Activated CD4-positive, alpha-beta T cell treated with anti-CD3 and anti-CD28 coated beads, Interleukin-2, amount 50 U/mL, for 24 hours (primary cell): Measurements from ENCODE around the gene MAP3K7CL.

Source experiments
- DNase-seq, 2 donors: peaks; one replicate each; pipeline ENCODE4 v3.0.0-alpha.2; 2020; ENCODE audit warnings: low read depth in 1 of 2, low spot score in 1 of 2

The MAP3K7CL gene

GRCh38 chr21:29194847-29195246, 64.4 kb downstream of the MAP3K7CL start:
- DNase-seq = no peak

- peak; percentile 20 to 81 for DNase-seq
Measured at GRCh38 chr21:29195981-29196669, 65.7 kb downstream of the MAP3K7CL start.

- DNase-seq = no peak
Measured at GRCh38 chr21:29196670-29197191, 66.3 kb downstream of the MAP3K7CL start.

GRCh38 chr21:29201186-29201585, 70.7 kb downstream of the MAP3K7CL start:
- no peak for DNase-seq

GRCh38 chr21:29205009-29205408, 74.6 kb downstream of the MAP3K7CL start:
- no peak for DNase-seq

GRCh38 chr21:29205988-29206387, 75.5 kb downstream of the MAP3K7CL start:
- no peak for DNase-seq

- no peak for DNase-seq
Measured at GRCh38 chr21:29206445-29206844, 76.0 kb downstream of the MAP3K7CL start.

- no peak for DNase-seq
Measured at GRCh38 chr21:29207201-29207600, 76.8 kb downstream of the MAP3K7CL start.

- no peak for DNase-seq
Measured at GRCh38 chr21:29208044-29208681, 77.7 kb downstream of the MAP3K7CL start.

- DNase-seq = no peak
Measured at GRCh38 chr21:29208682-29209059, 78.2 kb downstream of the MAP3K7CL start.

GRCh38 chr21:29209696-29210095, 79.3 kb downstream of the MAP3K7CL start:
- DNase-seq = no peak

- DNase-seq = no peak
Measured at GRCh38 chr21:29211205-29211604, 80.8 kb downstream of the MAP3K7CL start.

- no peak for DNase-seq
Measured at GRCh38 chr21:29212446-29212845, 82.0 kb downstream of the MAP3K7CL start.

GRCh38 chr21:29213513-29214385, 83.3 kb downstream of the MAP3K7CL start:
- no peak for DNase-seq

- no peak for DNase-seq
Measured at GRCh38 chr21:29215709-29216108, 85.3 kb downstream of the MAP3K7CL start.

GRCh38 chr21:29217818-29218291, 87.4 kb downstream of the MAP3K7CL start:
- DNase-seq = no peak

- no peak for DNase-seq
Measured at GRCh38 chr21:29218749-29219148, 88.3 kb downstream of the MAP3K7CL start.

GRCh38 chr21:29219165-29219770, 88.8 kb downstream of the MAP3K7CL start:
- no peak for DNase-seq

- DNase-seq = no peak
Measured at GRCh38 chr21:29221253-29221744, 90.9 kb downstream of the MAP3K7CL start.

- DNase-seq = no peak
Measured at GRCh38 chr21:29224006-29224405, 93.6 kb downstream of the MAP3K7CL start.
